H54 (cell line): ENCODE measurements around the gene FAS.

Source experiments
- DNase-seq: peaks from one replicate; pipeline ENCODE4 v3.0.0; 2011; ENCODE audit warnings: low spot score, mixed read lengths; ENCODE audit not compliant: insufficient read length
- FAIRE-seq: peaks from 3 replicates; lab custom pipeline; 2011; peaks lifted over from hg19 to GRCh38; lab: Jason Lieb, UNC
- POLR2A ChIP-seq: IDR thresholded peaks from 2 replicates; pipeline ENCODE4 v1.6.1; 2011; ENCODE audit warnings: low read depth, mild to moderate bottlenecking, low read length

Gene FAS

DNA sequence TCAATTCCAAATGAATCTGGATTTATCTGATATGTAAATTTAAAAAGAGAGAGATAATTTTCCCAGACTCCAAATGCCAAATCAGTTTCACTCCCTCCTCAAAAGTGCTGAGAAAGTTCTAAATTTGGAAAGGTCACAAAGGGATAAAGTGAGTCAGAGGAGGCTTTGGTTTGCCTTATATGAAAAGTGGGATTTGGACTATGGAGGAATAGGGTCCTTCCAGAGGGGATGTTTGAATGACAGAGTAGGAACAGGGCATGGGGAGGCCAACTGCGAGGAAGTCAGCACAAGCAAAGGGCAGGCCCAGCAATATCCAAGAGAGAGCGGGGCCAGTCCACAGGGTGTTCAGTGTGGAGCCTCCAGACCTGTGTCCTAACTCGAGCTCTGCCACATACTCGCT lies 9.8 kb upstream of the FAS start:
- TF ChIP-seq POLR2A: no peak
- DNase-seq (no peak), FAIRE-seq (peak; percentile 43)

GRCh38 chr10:88981435-88981834 lies 9.2 kb upstream of the FAS start:
- DNase-seq: no peak
- no peak for TF ChIP-seq POLR2A
- FAIRE-seq: no peak

DNA sequence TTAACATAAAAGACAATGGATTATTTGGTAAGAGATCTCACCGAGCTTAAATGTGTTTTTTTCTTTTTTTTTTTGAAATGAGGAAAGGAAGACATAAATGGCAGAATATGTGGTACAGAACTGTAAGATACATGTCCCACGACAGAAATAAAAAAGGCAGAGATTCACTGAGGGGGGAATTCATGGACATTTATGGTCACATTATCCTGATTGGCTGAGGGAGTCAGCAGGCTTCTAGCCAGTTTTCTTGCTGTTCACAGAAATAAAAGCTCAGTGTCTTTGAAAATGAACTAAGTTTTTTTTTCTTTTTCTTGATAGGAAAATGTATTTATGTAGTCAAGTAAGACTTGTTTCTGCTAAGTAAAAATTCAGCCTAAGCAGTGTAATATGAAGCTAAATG lies 8.2 kb upstream of the FAS start:
- no peak for TF ChIP-seq POLR2A
- no peak for FAIRE-seq
- no peak for DNase-seq

- no peak for TF ChIP-seq POLR2A
- DNase-seq (no peak), FAIRE-seq (no peak)
Measured at GRCh38 chr10:88983206-88983605, 7.4 kb upstream of the FAS start.

DNA sequence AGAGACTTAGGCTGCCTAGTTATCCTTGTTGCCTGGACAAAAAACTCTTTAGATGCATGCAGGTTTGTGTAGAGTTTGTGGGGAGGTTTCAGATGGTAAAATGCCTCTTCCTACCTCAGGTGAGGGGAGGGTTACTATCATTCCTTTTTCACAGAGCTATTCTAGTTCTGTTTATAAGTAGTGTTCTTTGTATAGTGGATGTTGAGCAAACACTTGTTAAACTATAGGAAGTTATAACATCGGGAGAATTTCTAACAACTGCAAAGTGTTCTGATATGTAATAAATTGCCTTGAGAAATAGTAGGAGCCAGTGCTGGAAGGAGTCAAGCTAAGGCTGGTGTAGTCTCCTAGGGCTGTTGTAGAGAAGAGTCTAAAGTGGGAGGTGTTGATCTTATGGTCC lies 6.7 kb upstream of the FAS start:
- FAIRE-seq (peak; percentile 11), DNase-seq (no peak)
- TF ChIP-seq POLR2A: no peak

GRCh38 chr10:88984525-88984924 lies 6.1 kb upstream of the FAS start:
- TF ChIP-seq POLR2A: no peak
- no peak for FAIRE-seq
- DNase-seq: no peak

DNA sequence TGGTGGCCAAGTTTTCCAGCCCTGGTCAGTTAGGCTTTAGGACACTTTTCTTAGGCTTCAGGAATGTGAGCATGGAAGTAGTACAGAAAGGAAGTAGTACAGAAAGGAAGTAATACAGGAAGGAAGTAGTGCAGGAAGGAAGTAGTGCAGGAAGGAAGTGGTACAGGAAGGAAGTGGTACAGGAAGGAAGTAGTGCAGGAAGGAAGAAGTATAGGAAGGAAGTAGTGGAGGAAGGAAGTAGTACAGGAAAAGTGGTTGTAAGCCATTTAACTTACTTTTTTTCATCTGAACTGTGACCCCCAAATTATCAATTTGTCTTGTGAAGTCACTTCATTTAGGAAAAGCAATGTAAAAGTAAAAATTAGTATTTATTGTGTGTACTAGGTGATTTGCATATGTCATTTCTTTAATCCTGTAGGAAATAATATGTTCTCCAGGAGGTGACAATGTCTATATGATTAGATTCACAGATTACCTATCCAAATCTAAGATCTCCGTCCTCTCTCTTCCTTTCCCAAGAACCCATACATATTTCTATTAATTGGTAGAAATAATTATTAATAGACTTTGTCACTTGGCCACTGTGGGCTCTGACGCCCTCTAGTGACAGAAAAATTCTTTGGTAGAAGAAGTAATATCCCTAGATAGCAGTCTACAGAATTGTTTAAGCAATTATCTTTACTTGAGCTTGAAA lies 3.9 kb upstream of the FAS start:
- TF ChIP-seq POLR2A: no peak
- peak; percentile 26 for DNase-seq
- FAIRE-seq: peak; percentile 41

DNA sequence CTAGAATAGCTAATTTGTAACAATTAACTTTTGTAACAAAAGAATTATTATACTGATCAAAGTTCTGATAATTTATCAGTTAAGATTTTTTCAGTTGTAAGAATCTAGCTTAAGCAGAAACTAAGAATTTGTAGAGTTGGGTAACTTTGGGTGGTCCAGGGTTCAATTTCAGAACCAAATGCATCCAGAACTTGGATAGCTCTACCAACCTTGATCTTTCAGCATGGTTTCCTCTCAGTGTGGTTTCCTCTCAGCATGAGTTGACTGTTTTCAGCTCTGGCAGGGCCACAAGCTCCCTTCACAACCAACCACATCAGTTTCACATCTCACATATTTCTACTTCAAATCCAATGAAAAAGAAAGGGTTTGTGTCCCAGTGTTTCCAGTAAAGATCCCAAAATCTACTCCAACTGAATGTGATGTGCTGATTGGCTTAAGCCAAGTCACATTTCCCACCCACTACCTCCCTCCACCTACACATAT lies 3.3 kb upstream of the FAS start:
- peak; percentile 11 for FAIRE-seq
- no peak for DNase-seq
- no peak for TF ChIP-seq POLR2A

- TF ChIP-seq POLR2A: no peak
- DNase-seq: no peak
- no peak for FAIRE-seq
Measured at GRCh38 chr10:88987840-88988239, 2.8 kb upstream of the FAS start.

- no peak for FAIRE-seq
- DNase-seq: no peak
Measured at GRCh38 chr10:88989423-88989822, 1.2 kb upstream of the FAS start.

DNA sequence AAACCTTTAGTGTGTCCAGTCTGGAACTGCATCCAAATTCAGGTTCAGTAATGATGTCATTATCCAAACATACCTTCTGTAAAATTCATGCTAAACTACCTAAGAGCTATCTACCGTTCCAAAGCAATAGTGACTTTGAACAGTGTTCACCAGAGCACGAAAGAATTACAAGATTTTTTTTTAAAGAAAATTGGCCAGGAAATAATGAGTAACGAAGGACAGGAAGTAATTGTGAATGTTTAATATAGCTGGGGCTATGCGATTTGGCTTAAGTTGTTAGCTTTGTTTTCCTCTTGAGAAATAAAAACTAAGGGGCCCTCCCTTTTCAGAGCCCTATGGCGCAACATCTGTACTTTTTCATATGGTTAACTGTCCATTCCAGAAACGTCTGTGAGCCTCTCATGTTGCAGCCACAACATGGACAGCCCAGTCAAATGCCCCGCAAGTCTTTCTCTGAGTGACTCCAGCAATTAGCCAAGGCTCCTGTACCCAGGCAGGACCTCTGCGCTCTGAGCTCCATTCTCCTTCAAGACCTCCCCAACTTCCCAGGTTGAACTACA lies 694 bp upstream of the FAS start:
- TF ChIP-seq POLR2A: no peak
- no peak for DNase-seq
- FAIRE-seq: peak; percentile 62

More at GRCh38 chr10:88989423-88989822, 1.2 kb upstream of the FAS start:
- no peak for TF ChIP-seq POLR2A

- TF ChIP-seq POLR2A: peak; percentile 28; the same call in 1 of the 2 replicates
- FAIRE-seq (peak; percentile 84), DNase-seq (peak; percentile 51)
Measured at GRCh38 chr10:88991161-88991898, 732 bp downstream of the FAS start.

GRCh38 chr10:88991899-88992320 lies 1.3 kb downstream of the FAS start:
- FAIRE-seq (no peak), DNase-seq (no peak)
- TF ChIP-seq POLR2A: no peak

DNA sequence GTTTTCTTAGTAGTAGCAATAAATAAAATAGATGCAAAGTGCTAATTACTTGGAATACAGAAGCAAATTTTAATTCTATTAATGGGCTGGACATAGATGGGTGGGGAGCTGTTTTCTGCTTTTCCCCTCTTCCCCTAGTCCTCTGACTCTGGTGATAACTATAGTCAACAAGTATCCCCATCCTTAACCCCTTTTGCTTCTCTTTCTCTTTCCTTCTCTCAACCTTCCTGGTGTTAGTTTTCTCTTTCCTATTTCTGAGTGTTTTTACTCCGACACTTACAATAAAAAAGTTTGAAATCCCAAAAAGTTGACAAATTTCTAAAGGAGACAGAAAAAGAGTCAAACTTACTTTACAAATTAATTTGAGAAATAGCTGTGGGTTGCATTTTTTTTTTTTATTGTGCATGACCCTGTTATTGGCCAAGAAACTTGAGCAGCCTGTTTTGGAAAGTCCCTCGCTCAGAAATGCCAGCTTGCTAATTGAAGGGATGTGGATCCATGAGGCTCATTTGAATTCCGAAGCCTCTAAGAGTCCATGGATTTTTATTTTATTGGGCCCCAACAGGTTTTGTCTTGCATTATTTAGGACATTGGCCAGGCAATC lies 2.4 kb downstream of the FAS start:
- TF ChIP-seq POLR2A: no peak
- FAIRE-seq: peak; percentile 23

More for the DNA sequence above, 2.4 kb downstream of the FAS start:
- DNase-seq: no peak
